Ishikawa (cell line): Measurements from ENCODE around the gene TSC22D1.
A peak's percentile ranks its signal among the peaks of the same experiment; 100 is the strongest.

Experiments
- CEBPB ChIP-seq: IDR thresholded peaks from 2 replicates; pipeline ENCODE4 v1.6.1; 2012
- CREB1 ChIP-seq: IDR thresholded peaks from 2 replicates; pipeline ENCODE4 v1.6.1; 2012; ENCODE audit warnings: low read depth
- EGR1 ChIP-seq: IDR thresholded peaks from 2 replicates; pipeline ENCODE4 v1.6.1; 2012
- EP300 ChIP-seq: IDR thresholded peaks from 2 replicates; pipeline ENCODE4 v1.6.1; 2012; ENCODE audit warnings: borderline replicate concordance
- FOXM1 ChIP-seq: IDR thresholded peaks from 2 replicates; pipeline ENCODE4 v1.6.1; 2012; ENCODE audit warnings: low read depth, borderline replicate concordance
- MAX ChIP-seq: IDR thresholded peaks from 2 replicates; pipeline ENCODE4 v1.6.1; 2012
- NFIC ChIP-seq: IDR thresholded peaks from 2 replicates; pipeline ENCODE4 v1.6.1; 2012
- RAD21 ChIP-seq: IDR thresholded peaks from 2 replicates; pipeline ENCODE4 v1.6.1; 2012; ENCODE audit warnings: low read depth
- TAF1 ChIP-seq: IDR thresholded peaks from 2 replicates; pipeline ENCODE4 v1.6.1; 2012; ENCODE audit warnings: low read depth, mild to moderate bottlenecking
- TCF12 ChIP-seq: IDR thresholded peaks from 2 replicates; pipeline ENCODE4 v1.6.1; 2012; ENCODE audit warnings: low read depth
- TEAD4 ChIP-seq: IDR thresholded peaks from 2 replicates; pipeline ENCODE4 v1.6.1; 2012
- YY1 ChIP-seq: IDR thresholded peaks from 2 replicates; pipeline ENCODE4 v1.6.1; 2012; ENCODE audit warnings: low read depth
- ZBTB7A ChIP-seq: IDR thresholded peaks from 2 replicates; pipeline ENCODE4 v1.6.1; 2012; ENCODE audit warnings: low read depth
- TF ChIP-seq, protein P1 (sequence below): IDR thresholded peaks from 2 replicates; pipeline ENCODE4 v1.6.1; 2012
- TF ChIP-seq, protein P2 (sequence below): IDR thresholded peaks from 2 replicates; pipeline ENCODE4 v1.6.1; 2012; ENCODE audit warnings: low read depth, mild to moderate bottlenecking

The TSC22D1 gene

DNA sequence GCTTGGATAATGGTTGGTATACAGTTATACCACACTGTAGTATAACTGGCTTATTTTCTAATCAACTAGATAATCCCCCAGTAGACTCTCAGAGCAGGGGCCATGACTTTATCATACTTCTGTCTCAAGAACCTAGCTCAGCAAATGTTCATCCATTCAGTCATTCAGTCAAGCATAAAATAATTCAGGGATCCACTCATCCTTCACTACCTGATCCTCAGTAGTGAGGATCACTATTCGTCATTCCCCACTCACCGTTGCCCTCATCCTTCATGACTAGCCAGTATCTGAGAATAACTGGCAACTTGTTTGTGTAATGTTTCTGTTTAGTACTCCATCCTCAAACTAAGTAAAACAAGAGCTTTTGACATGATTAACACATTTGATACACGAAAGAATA, 77.6 kb downstream of the TSC22D1 start:
- TF ChIP-seq RAD21 (no peak), TAF1 (no peak), TEAD4 (no peak), MAX (no peak), EGR1 (no peak), TCF12 (no peak), YY1 (no peak), NFIC (no peak)
- TF ChIP-seq, protein P1, sequence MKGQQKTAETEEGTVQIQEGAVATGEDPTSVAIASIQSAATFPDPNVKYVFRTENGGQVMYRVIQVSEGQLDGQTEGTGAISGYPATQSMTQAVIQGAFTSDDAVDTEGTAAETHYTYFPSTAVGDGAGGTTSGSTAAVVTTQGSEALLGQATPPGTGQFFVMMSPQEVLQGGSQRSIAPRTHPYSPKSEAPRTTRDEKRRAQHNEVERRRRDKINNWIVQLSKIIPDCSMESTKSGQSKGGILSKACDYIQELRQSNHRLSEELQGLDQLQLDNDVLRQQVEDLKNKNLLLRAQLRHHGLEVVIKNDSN, result no peak

GRCh38 chr13:44497801-44498200, 78.3 kb downstream of the TSC22D1 start:
- TF ChIP-seq TCF12, result no peak
- no peak for TF ChIP-seq CREB1
- TF ChIP-seq RAD21, result no peak
- no peak for TF ChIP-seq EP300
- no peak for TF ChIP-seq NFIC
- no peak for TF ChIP-seq MAX
- TF ChIP-seq TAF1, result no peak
- no peak for TF ChIP-seq ZBTB7A
- TF ChIP-seq EGR1, result no peak
- no peak for TF ChIP-seq FOXM1
- TF ChIP-seq, protein P2, sequence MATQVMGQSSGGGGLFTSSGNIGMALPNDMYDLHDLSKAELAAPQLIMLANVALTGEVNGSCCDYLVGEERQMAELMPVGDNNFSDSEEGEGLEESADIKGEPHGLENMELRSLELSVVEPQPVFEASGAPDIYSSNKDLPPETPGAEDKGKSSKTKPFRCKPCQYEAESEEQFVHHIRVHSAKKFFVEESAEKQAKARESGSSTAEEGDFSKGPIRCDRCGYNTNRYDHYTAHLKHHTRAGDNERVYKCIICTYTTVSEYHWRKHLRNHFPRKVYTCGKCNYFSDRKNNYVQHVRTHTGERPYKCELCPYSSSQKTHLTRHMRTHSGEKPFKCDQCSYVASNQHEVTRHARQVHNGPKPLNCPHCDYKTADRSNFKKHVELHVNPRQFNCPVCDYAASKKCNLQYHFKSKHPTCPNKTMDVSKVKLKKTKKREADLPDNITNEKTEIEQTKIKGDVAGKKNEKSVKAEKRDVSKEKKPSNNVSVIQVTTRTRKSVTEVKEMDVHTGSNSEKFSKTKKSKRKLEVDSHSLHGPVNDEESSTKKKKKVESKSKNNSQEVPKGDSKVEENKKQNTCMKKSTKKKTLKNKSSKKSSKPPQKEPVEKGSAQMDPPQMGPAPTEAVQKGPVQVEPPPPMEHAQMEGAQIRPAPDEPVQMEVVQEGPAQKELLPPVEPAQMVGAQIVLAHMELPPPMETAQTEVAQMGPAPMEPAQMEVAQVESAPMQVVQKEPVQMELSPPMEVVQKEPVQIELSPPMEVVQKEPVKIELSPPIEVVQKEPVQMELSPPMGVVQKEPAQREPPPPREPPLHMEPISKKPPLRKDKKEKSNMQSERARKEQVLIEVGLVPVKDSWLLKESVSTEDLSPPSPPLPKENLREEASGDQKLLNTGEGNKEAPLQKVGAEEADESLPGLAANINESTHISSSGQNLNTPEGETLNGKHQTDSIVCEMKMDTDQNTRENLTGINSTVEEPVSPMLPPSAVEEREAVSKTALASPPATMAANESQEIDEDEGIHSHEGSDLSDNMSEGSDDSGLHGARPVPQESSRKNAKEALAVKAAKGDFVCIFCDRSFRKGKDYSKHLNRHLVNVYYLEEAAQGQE, result no peak
- no peak for TF ChIP-seq TEAD4
- no peak for TF ChIP-seq CEBPB
- no peak for TF ChIP-seq YY1
- TF ChIP-seq, protein P1, result no peak

GRCh38 chr13:44493213-44493812, 82.8 kb downstream of the TSC22D1 start:
- TF ChIP-seq ZBTB7A, result no peak
- no peak for TF ChIP-seq TCF12
- TF ChIP-seq CREB1, result no peak
- no peak for TF ChIP-seq RAD21

DNA sequence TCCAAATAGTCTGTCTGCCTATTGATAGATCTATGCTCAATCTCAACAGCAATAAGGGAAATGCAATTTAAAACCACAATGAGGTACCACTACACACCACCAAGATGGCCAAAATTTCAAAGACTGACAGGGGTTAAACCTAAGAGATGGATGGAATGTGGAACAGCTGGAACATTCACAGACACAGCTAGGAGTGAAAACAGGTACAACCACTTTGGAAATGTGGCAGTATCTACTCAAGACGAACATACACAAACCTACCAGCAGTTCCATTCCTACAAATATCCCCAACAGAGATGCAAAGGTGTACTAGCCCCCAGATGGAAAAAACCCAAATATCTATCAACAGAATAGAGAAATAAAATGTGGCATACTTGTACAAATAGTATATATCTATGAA, 86.4 kb downstream of the TSC22D1 start:
- TF ChIP-seq FOXM1 (no peak), TEAD4 (peak; percentile 27; the same call in 1 of the 2 replicates), EGR1 (no peak)
- TF ChIP-seq, protein P1, result no peak

- no peak for TF ChIP-seq TCF12
- no peak for TF ChIP-seq ZBTB7A
- no peak for TF ChIP-seq YY1
- TF ChIP-seq MAX, result no peak
- TF ChIP-seq CREB1, result no peak
- no peak for TF ChIP-seq EP300
- TF ChIP-seq CEBPB, result no peak
- TF ChIP-seq TAF1, result no peak
- TF ChIP-seq RAD21, result no peak
- no peak for TF ChIP-seq EGR1
- TF ChIP-seq, protein P2, result no peak
- no peak for TF ChIP-seq FOXM1
- TF ChIP-seq NFIC, result no peak
Measured at GRCh38 chr13:44487989-44488388, 88.1 kb downstream of the TSC22D1 start.
